Activated CD4-positive, CD25-positive, alpha-beta regulatory T cell treated with anti-CD3 and anti-CD28 coated beads, Interleukin-2, amount 50 U/mL, for 72 hours (primary cell): ENCODE data around the gene MAGEA9.
"Not testable (repeated sequence)": the region's sequence is repeated elsewhere in the genome, so short reads cannot be mapped to it uniquely, and the experiment has no call there.

Experiments used
- DNase-seq: peaks from one replicate; pipeline ENCODE4 v3.0.0; 2021

Gene MAGEA9

DNA sequence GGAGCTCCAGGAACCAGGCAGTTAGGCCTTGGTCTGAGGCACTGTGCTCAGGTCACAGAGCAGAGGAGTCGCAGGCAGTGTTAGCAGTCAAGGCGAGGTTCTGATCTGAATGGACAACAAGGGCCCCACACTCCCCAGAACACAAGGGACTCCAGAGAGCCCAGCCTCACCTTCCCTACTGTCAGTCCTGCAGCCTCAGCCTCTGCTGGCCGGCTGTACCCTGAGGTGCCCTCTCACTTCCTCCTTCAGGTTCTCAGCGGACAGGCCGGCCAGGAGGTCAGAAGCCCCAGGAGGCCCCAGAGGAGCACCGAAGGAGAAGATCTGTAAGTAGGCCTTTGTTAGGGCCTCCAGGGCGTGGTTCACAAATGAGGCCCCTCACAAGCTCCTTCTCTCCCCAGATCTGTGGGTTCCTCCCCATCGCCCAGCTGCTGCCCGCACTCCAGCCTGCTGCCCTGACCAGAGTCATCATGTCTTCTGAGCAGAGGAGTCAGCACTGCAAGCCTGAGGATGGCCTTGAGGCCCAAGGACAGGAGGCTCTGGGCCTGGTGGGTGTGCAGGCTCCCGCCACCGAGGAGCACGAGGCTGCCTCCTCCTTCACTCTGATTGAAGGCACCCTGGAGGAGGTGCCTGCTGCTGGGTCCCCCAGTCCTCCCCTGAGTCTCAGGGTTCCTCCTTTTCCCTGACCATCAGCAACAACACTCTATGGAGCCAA is 26.2 kb downstream of the MAGEA9 start:
- DNase-seq = no peak

DNA sequence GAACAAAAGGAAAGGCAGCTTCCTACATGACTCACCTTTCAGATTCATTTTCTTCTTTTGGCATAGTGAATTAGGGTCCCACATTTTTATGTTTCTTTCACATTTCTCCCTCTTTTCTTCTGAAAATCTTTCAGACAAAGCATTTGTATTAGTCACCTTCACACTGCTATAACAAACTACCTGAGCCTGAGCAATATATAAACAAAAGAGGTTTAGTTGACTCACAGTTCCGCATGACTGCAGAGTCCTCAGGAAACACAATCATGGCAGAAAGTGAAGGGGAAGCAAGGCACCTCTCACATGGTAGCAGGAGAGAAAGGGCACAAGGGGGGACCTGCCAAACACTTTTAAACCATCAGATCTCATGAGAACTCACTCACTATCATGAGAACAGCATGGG is 36.9 kb downstream of the MAGEA9 start:
- no peak for DNase-seq

DNA sequence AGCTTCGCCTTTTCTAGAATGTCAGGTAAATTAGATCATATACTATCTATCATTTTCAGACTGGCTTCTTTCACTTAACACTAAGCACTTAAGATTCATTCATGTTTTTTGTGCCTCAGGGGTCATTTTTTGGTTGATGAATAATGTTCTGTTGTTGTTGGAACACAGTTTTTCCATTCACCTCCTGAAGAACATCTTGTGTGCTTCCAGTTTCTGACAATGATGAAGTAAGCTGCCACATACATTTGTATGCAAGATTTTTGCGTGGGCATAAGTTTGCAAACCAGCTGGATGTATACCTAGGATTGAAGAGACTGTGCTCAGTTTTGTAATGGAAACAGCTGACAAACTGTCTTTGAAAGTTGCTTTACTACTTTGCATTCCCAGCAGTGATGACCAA is 37.6 kb downstream of the MAGEA9 start:
- no peak for DNase-seq

DNA sequence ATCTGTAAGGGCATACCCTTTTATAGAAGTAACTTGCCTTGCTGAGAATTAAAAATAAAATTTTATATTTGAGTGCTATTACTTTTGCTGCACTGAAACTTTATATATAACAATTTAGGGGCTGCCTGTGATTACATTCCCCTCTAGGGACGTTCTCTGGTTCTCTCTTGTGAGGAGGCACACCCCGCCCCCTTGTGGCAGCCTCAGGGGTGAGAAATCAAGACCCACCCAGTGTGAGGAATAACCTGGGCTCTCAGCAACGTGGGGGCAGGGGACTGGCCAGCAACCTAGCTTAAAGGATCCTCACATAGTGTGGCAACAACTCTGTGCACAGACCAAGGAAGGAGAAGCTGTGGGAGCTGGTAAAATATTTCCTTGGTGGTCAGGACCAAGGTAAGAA is 43.7 kb downstream of the MAGEA9 start:
- no peak for DNase-seq

DNA sequence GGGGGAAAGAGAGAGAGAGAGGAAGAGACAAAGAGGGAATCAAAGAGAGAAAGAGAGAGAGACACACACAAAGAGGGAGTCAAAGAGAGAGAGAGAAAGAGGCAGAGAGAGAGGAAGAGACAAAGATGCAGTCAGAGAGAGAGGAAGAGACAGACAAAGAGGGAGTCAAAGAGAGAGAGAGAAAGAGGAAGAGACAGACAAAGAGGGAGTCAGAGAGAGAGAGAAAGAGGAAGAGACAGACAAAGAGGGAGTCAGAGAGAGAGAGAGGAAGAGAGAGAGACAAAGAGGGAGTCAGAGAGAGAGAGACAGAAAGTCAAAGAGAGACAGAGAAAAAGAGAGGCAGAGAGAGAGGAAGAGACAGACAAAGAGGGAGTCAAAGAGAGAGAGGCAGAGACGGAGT is 45.5 kb downstream of the MAGEA9 start:
- DNase-seq = no peak

DNA sequence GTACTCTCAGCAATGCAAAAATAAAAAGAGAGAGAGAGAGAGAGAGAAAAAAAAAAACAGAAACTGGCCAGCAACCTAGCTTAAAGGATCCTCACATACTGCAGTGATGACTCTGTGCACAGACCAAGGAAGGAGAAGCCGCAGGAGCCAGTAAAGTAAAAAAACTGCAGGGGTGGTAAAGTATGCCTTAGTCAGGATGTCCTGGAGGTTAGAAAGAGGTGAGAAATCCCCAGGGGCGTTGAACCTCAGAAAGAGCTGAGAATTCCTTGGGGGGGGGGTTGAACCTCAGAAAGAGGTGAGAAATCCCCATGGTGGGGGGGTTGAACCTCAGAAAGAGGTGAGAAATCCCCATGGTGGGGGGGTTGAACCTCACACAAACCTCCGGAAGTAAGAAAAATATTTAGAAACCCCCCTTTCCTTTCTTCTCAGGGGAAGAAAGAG is 48.0 kb downstream of the MAGEA9 start:
- no peak for DNase-seq

DNA sequence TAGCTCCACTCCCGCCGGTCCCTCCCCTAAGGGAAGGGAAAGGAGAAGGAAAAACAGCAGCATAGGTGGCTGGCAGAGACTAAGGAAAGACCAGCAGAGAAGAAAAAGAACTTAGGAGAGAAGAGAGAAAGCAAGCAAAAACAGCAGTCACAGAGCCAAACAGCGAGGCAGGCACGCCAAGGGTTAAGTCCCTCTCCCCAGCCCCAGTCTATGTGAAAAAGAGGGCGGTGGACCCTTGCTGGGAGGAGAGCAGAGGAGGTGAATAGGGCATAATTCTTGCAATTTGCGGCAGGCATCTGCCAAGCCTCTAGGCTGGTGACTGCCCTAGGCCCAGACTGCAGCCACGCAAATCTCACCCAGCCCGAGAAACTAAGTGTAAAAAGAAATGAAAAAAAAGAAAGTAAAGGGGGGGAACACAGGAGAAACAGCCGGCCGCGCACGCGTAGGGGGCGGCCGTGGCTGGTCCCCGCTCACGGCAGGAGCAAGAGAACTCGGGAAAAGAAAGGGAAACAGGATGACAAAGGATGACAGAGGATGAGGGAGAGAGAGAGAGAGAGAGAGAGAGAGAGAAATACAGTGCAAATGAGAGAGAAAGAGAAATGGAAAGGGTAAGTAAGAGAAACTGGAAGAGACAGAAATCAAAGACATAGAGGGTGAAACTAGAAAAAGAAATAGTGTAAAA is 48.6 kb downstream of the MAGEA9 start:
- no peak for DNase-seq

DNA sequence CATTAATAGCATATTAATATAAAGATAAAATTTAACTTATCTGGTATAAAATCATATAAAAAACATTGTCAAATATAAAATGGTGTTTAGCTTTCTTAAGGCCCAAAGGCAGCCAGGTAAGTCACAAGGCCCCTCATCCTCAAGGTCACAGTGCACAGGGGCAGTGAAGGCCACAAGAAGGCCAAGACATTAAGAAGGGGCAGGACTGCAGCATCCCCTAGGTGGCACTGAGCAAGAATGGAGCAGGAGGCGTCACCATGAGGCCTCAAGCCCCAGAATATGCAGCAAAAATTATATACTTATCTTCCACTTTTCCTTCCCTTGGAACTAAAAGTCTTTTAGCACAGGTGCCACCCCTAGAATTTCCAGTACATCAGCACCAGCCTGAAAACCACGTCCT is 49.7 kb downstream of the MAGEA9 start:
- no peak for DNase-seq

DNA sequence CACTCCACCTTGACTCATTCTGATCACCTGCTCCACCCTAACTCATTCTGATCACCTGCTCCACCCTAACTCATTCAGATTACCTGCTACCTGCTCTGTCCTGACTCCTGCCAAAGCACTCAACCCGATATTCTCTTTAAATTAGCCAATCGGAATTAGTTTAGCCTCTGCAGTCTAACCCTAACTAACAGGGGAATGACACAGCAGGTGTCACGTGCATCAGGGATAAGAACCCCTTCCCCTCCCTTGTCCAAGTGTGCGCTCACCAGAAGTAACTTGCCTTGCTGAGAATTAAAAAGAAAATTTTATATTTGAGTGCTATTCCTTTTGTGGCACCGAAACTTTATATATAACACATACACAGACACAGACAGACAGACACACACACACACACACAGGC is 55.0 kb downstream of the MAGEA9 start:
- DNase-seq = not testable (repeated sequence)

DNA sequence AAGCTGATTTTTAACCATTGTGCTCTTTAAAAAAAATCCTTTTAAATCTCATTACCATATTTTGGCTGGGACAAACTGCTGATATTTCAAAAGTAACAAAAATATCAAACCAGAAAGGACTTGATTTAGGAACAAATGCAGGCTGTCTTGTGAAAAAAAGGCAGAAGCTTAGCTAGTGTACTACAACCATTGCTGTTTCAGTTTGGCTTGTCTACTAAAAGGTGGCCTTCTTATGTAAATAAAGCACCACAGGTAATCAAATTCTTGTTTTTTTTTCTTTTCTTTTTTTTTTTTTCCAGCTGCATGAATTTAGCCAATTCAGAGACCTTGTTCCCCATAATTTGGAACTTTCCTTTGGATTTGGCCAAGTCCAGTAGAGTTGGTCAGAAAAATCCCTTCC is 55.4 kb downstream of the MAGEA9 start:
- DNase-seq = no peak
